Smooth muscle cell (in vitro differentiated cells): Measurements from ENCODE around the gene POU5F1. TPM values are rescaled to one million over a fixed set of nuclear protein-coding genes. Genes with fewer than 3 reads are reported as not detected.
A peak's percentile ranks its signal among the peaks of the same experiment; 100 is the strongest.

Source experiments
- DNase-seq: peaks from one replicate; lab custom pipeline; 2025; ENCODE audit not compliant: unreplicated experiment; lab: John Stamatoyannopoulos, UW
- H2AFZ ChIP-seq: fragments of 200-600 bp; sonication (generic); 2 replicates; pipeline ENCODE4 v1.6.0; 2016; ENCODE audit warnings: antibody characterized with exemption, low read depth, mild to moderate bottlenecking
- H3F3A ChIP-seq: fragments of 200-600 bp; sonication (generic); 2 replicates; pipeline ENCODE4 v1.6.0; 2017; ENCODE audit warnings: antibody characterized with exemption, low read depth
- H3K27ac ChIP-seq: fragments of 200-600 bp; sonication (generic); 2 replicates; pipeline ENCODE4 v1.5.1; 2016; ENCODE audit warnings: low read depth, mild to moderate bottlenecking
- H3K27me3 ChIP-seq: fragments of 200-600 bp; sonication (generic); 2 replicates; pipeline ENCODE4 v1.6.1; 2016; ENCODE audit warnings: low read depth, mild to moderate bottlenecking
- H3K36me3 ChIP-seq: fragments of 200-600 bp; sonication (generic); 2 replicates; pipeline ENCODE4 v1.5.1; 2016; ENCODE audit warnings: low read depth
- H3K4me1 ChIP-seq: fragments of 200-600 bp; sonication (generic); 2 replicates; pipeline ENCODE4 v1.5.1; 2016; ENCODE audit warnings: low read depth
- H3K4me2 ChIP-seq: fragments of 200-600 bp; sonication (generic); 2 replicates; pipeline ENCODE4 v1.6.0; 2016; ENCODE audit warnings: mild to moderate bottlenecking
- H3K4me3 ChIP-seq: fragments of 200-600 bp; sonication (generic); 2 replicates; pipeline ENCODE4 v1.5.1; 2016; ENCODE audit warnings: mild to moderate bottlenecking
- H3K79me2 ChIP-seq: fragments of 200-600 bp; sonication (generic); 2 replicates; pipeline ENCODE4 v1.6.0; 2016; ENCODE audit warnings: low read depth, mild to moderate bottlenecking
- H3K9ac ChIP-seq: fragments of 200-600 bp; sonication (generic); 2 replicates; pipeline ENCODE4 v1.6.0; 2016; ENCODE audit warnings: low read depth
- H3K9me3 ChIP-seq: fragments of 200-600 bp; sonication (generic); replicated peaks from 2 replicates; pipeline ENCODE4 v1.5.1; 2016; ENCODE audit warnings: low read depth
- H4K20me1 ChIP-seq: fragments of 200-600 bp; sonication (generic); 2 replicates; pipeline ENCODE4 v1.6.0; 2016; ENCODE audit warnings: low read depth
- WGBS: methylation state at CpG from one replicate; pipeline ENCODE4 v1.1.7; 2016; ENCODE audit warnings: low lambda C conversion rate; 5-methylcytosine and 5-hydroxymethylcytosine counted together
- polyA plus RNA-seq: library from polyadenylated mRNA; unstranded; fragments of >200 nt; fragmentation: Nextera tagmentation; extraction: Ambion mirVana; gene quantifications from 2 replicates; pipeline ENCODE4 v1.2.1, GENCODE V29; 2016
- total RNA-seq: library from RNA; depleted of rRNA; stranded (reverse); fragments of >200 nt; gene quantifications from 2 replicates; pipeline ENCODE4 v1.2.3, GENCODE V29; 2014
- TF ChIP-seq, protein P1 (sequence below): fragments of 200-600 bp; sonication (generic); IDR thresholded peaks from 2 replicates; pipeline ENCODE4 v1.5.1; 2017; ENCODE audit warnings: borderline replicate concordance, mild to moderate bottlenecking, antibody characterized with exemption; ENCODE audit not compliant: insufficient read depth, poor library complexity, severe bottlenecking

POU5F1 gene
- total and polyA plus RNA-seq, 2 experiments from 2014 or later = not detected

DNA sequence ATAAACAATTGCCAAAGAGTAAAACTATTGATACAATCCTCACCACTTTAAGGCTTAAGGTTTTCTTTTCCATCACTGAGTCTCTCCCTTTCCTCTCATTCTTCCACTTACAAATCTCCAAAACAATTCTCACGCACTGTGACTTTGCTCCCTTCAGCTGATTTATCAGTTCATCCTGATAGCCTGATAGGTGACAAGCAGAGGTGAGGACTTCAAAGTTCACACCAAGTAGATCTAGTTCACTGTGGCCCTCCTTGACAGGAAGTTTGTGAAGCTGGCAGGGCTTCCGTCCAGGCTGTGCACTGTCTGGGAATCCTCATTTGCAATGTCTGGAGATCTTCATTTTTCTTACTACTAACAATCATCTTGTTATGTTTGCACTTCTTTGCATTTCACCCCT is 35.2 kb upstream of the POU5F1 start:
- Histone ChIP-seq H3K27ac (no peak overlapping the region), H3K9me3 (no peaks in the 10 kb centered on the region), H3K4me2 (no peak overlapping the region), H3K9ac (no peak overlapping the region), H3K4me3 (no peak overlapping the region), H4K20me1 (no peaks in the 10 kb centered on the region), H3K36me3 (no peaks in the 10 kb centered on the region), H3K4me1 (peaks cover 20% of the 10 kb centered on the region), H3K27me3 (no peaks in the 10 kb centered on the region), H3F3A (peaks cover 9% of the 10 kb centered on the region), H2AFZ (no peak overlapping the region), H3K79me2 (no peaks in the 10 kb centered on the region)
- WGBS = 81% methylated on average over 2 of the region's 2 CpGs
- no peak for DNase-seq
- TF ChIP-seq, protein P1, sequence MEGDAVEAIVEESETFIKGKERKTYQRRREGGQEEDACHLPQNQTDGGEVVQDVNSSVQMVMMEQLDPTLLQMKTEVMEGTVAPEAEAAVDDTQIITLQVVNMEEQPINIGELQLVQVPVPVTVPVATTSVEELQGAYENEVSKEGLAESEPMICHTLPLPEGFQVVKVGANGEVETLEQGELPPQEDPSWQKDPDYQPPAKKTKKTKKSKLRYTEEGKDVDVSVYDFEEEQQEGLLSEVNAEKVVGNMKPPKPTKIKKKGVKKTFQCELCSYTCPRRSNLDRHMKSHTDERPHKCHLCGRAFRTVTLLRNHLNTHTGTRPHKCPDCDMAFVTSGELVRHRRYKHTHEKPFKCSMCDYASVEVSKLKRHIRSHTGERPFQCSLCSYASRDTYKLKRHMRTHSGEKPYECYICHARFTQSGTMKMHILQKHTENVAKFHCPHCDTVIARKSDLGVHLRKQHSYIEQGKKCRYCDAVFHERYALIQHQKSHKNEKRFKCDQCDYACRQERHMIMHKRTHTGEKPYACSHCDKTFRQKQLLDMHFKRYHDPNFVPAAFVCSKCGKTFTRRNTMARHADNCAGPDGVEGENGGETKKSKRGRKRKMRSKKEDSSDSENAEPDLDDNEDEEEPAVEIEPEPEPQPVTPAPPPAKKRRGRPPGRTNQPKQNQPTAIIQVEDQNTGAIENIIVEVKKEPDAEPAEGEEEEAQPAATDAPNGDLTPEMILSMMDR = no peak

DNA sequence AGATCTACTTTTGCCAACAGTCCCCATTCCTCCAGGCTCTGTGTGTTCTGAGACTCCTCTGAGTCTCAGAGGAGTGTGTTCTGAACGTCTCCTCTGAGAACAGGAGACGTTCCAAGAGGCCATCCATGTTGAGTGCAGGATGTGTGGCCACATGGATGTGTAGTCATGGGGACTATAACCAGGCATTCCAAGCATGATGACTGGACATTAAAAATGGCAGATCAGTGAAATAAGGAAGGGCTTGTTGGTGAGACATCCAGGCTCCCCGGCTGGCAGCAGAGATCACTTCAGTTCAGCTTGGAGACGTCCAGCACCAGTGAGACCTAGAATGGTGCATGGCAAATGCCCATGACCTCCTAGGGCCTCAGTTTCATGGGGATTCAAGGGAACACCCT is 34.3 kb upstream of the POU5F1 start:
- no peak overlapping the region for H2AFZ ChIP-seq

DNA sequence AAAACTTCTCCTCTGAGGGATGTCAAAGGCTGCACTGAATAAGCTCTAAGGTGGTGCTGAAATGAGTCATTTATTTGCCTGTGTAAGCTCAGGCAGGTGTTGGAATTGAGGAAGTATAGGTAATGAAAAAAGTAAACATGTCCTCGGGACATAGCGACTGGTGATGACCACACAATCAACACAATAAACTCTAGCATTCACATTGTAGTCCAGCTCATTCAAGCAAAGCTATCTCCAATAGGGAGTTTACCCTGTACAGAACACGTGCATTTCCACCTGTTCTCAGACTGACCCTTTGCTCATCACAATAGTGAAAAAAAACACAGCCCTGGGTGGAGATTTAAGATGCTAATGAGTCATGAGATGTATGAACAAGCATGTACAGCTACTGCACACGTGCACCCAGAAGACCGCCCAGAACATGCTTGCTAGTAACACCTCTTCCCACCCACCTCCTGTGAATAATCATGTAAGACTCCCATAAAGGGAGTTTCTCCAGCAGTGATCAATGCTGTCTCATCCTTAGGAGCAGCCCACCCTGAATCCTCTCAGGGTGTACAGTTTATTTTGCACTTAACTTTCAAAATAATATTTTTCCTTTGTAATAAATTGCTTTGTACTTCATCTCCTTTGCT is 33.0 kb upstream of the POU5F1 start:
- Histone ChIP-seq H3K9ac (peak overlapping the region; percentile 77), H3K27ac (peak overlapping the region; percentile 88), H3K36me3 (no peaks in the 10 kb centered on the region), H3K4me3 (peak overlapping the region; percentile 51), H2AFZ (peak overlapping the region; percentile 46), H3K27me3 (no peaks in the 10 kb centered on the region), H3K4me2 (peak overlapping the region; percentile 81), H3F3A (peaks cover 9% of the 10 kb centered on the region), H4K20me1 (no peaks in the 10 kb centered on the region), H3K4me1 (peaks cover 20% of the 10 kb centered on the region), H3K79me2 (no peaks in the 10 kb centered on the region), H3K9me3 (no peaks in the 10 kb centered on the region)
- no peak for DNase-seq
- WGBS = 64% methylated on average over 5 of the region's 5 CpGs
- TF ChIP-seq, protein P1 = no peak

More for the DNA sequence above, 34.3 kb upstream of the POU5F1 start:
- Histone ChIP-seq H3K4me1 (peaks cover 20% of the 10 kb centered on the region), H3K4me2 (peak overlapping the region; percentile 1), H3K79me2 (no peaks in the 10 kb centered on the region), H3K4me3 (no peak overlapping the region), H4K20me1 (no peaks in the 10 kb centered on the region), H3K9ac (no peak overlapping the region), H3F3A (peaks cover 9% of the 10 kb centered on the region), H3K27ac (peak overlapping the region; percentile 88), H3K9me3 (no peaks in the 10 kb centered on the region), H3K36me3 (no peaks in the 10 kb centered on the region), H3K27me3 (no peaks in the 10 kb centered on the region)
- TF ChIP-seq, protein P1 = no peak
- WGBS = 95% methylated on average over 4 of the region's 4 CpGs
- DNase-seq = no peak
